Sigmoid colon (tissue), 7 donors: ENCODE data around the gene CHRM5. TPM values are rescaled to one million over a fixed set of nuclear protein-coding genes. Genes with fewer than 3 reads are reported as not detected.
A peak's percentile ranks its signal among the peaks of the same experiment; 100 is the strongest.

Experiments
- DNase-seq: peaks from one replicate; pipeline ENCODE4 v3.0.0-alpha.2; 2019
- H3K27ac ChIP-seq, 4 donors: fragments of 200-600 bp; sonication (generic); one replicate each; pipeline ENCODE4 v1.5.1; 2016 to 2019; ENCODE audit warnings: mild to moderate bottlenecking in 1 of 4
- H3K27me3 ChIP-seq, 3 donors: fragments of 200-600 bp; sonication (generic); one replicate each; pipeline ENCODE4 v1.5.1; 2019; ENCODE audit warnings: mild to moderate bottlenecking in 1 of 3
- H3K36me3 ChIP-seq, 4 donors: fragments of 200-600 bp; sonication (generic); one replicate each; pipeline ENCODE4 v1.5.1; 2016 to 2019
- H3K4me1 ChIP-seq, 4 donors: fragments of 200-600 bp; sonication (generic); one replicate each; pipeline ENCODE4 v1.5.1; 2017 to 2019
- H3K4me3 ChIP-seq, 4 donors: fragments of 200-600 bp; sonication (generic); one replicate each; pipeline ENCODE4 v1.5.1; 2017 to 2019; ENCODE audit warnings: mild to moderate bottlenecking in 2 of 4, moderate library complexity in 1 of 4
- H3K9me3 ChIP-seq, 4 donors: fragments of 200-600 bp in 3 of 4; sonication (generic) in 3 of 4; one replicate each; pipeline versions ENCODE4 v1.5.1 to v1.6.1; 2013 to 2019
- CTCF ChIP-seq, 4 experiments: fragments of 450-650 bp in 3 of 4; fragments of 200-600 bp in 1 of 4; IDR thresholded peaks; one replicate each; pipeline ENCODE4 v1.5.1; 2016 to 2019; ENCODE audit warnings: antibody characterized with exemption in 4 of 4, mild to moderate bottlenecking in 3 of 4, moderate library complexity in 2 of 4
- EP300 ChIP-seq, 4 donors: sonication (generic); formaldehyde crosslinking; IDR thresholded peaks; one replicate each; pipeline ENCODE4 v1.6.1; 2017; ENCODE audit warnings: antibody characterized with exemption in 4 of 4
- POLR2A ChIP-seq, 2 donors: fragments of 450-650 bp; IDR thresholded peaks; one replicate each; pipeline ENCODE4 v1.6.1; 2016; ENCODE audit warnings: antibody characterized with exemption in 2 of 2, mild to moderate bottlenecking in 2 of 2, moderate library complexity in 2 of 2
- POLR2AphosphoS5 ChIP-seq, 4 donors: sonication (generic); formaldehyde crosslinking; IDR thresholded peaks; one replicate each; pipeline ENCODE4 v1.6.1; 2017; ENCODE audit warnings: antibody characterized with exemption in 4 of 4
- WGBS, 2 donors: extraction: QIAGEN DNeasy Blood & Tissue Kit; methylation state at CpG; one replicate each; pipeline ENCODE4 v1.1.7; 2013; 5-methylcytosine and 5-hydroxymethylcytosine counted together
- intact Hi-C: fragments of 100-400 bp; cut with DNase I; formaldehyde crosslinking; loops from one replicate; pipeline ENCODE4 v1.15.1; 2023
- polyA plus RNA-seq, 3 donors: library from polyadenylated mRNA; stranded (reverse); fragments of 200-250 nt; gene quantifications; one replicate each; pipeline ENCODE4 v1.2.3, GENCODE V29; 2013
- total RNA-seq, 4 donors: library from RNA; depleted of rRNA; stranded (reverse); fragments of >200 nt; gene quantifications; one replicate each; pipeline ENCODE4 v1.1.0, GENCODE V29; 2016
- donor health status: healthy with polysubstance abuse.
- donor health status: Bipolar disorder and iron deficiency.
- donor health status: healthy.

CHRM5 gene
- total and polyA plus RNA-seq, 7 donors = 0.01 TPM; not detected in 6

DNA sequence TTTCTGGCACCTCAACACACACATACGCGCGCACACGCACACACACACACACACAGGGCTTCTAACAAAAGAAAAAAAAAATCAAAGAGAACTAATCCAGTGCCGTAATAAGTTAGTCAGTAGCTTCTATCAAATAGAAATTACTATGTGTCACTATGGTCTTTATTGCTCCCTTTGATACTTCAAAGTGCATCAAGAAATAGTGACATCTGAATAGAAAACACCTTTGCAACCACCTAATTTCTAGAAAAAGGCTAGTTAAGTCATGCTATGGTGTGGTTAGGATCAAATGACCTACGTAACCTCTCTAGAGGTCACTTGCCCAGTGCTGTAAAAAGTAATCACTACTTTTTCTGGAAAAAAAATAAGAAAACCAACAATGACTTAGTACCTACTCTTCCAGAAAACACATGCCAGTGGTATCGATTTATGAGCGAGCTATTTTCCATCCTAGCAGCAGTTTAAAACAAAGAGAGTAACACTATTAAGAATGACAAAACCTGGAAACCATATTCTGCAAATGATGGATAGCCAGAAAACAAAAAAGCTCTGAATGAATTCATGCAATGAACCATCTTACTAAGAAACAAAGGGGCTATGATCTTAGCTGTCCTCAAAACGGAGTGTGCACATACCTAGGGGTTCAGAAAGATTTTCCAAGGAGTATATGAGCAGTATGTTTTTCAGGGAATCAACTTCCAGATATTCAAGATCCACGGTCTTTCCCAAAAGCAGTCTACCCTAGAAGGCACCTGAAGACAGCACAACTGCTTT is 63.9 kb downstream of the CHRM5 start:
- no peak overlapping the region for H3K27ac ChIP-seq
- H3K9me3 ChIP-seq = peaks cover 0 to 5% (median 0%) of the 10 kb centered on the region in 4 donors
- TF ChIP-seq CTCF (IDR thresholded peaks at IDR 0.05) (no peak), EP300 (IDR thresholded peaks at IDR 0.05) (no peak), POLR2AphosphoS5 (IDR thresholded peaks at IDR 0.05) (no peak), POLR2A (IDR thresholded peaks at IDR 0.05) (no peak)
- no peaks in the 10 kb centered on the region for H3K27me3 ChIP-seq
- intact Hi-C loops = no loop called here
- no peak overlapping the region for H3K4me3 ChIP-seq
- H3K36me3 ChIP-seq = no peaks in the 10 kb centered on the region
- 78 to 84% methylated on average over 10 of the region's 10 CpGs for WGBS, 2 donors
- DNase-seq = no peak
- H3K4me1 ChIP-seq = no peaks in the 10 kb centered on the region

- TF ChIP-seq POLR2AphosphoS5 (IDR thresholded peaks at IDR 0.05) (peak; percentile 40 to 77 (median 66)), EP300 (IDR thresholded peaks at IDR 0.05) (no peak), POLR2A (IDR thresholded peaks at IDR 0.05) (no peak), CTCF (IDR thresholded peaks at IDR 0.05) (no peak)
- no peaks in the 10 kb centered on the region for H3K9me3 ChIP-seq
- WGBS, 2 donors = 0 to 1% methylated on average over 69 of the region's 70 CpGs
- peak overlapping the region; percentile 88 to 97 (median 91) for H3K27ac ChIP-seq
- DNase-seq = peak; percentile 88
- intact Hi-C loops = no loop called here
- peak overlapping the region; percentile 79 to 90 (median 84) for H3K4me3 ChIP-seq
- no peaks in the 10 kb centered on the region for H3K27me3 ChIP-seq
- peaks cover 0 to 14% (median 6%) of the 10 kb centered on the region in 4 donors for H3K4me1 ChIP-seq
- H3K36me3 ChIP-seq = no peaks in the 10 kb centered on the region
These were observed 70.0 kb downstream of the CHRM5 start for GRCh38 chr15:34038023-34038870.

GRCh38 chr15:34038871-34039789 is 70.8 kb downstream of the CHRM5 start, which contains the start of gene AVEN:
TSS of gene AVEN (minus strand) at chr15:34039204. CDS start at chr15:34039046, 158 bp downstream.
- Histone ChIP-seq H3K9me3 (no peaks in the 10 kb centered on the region), H3K4me1 (peaks cover 0 to 14% (median 6%) of the 10 kb centered on the region in 4 donors), H3K27ac (peak within 1 kb of the TSS; percentile 88 to 97 (median 91)), H3K27me3 (no peaks in the 10 kb centered on the region), H3K36me3 (no peaks in the 10 kb centered on the region), H3K4me3 (peak within 1 kb of the TSS; percentile 79 to 90 (median 84))
- WGBS, 2 donors = 1% methylated on average over 82 of the region's 82 CpGs
- DNase-seq = peak; percentile 66
- TF ChIP-seq POLR2A (IDR thresholded peaks at IDR 0.05) (no peak), POLR2AphosphoS5 (IDR thresholded peaks at IDR 0.05) (no peak), CTCF (IDR thresholded peaks at IDR 0.05) (no peak), EP300 (IDR thresholded peaks at IDR 0.05) (no peak)
- intact Hi-C loops = no loop called here

DNA sequence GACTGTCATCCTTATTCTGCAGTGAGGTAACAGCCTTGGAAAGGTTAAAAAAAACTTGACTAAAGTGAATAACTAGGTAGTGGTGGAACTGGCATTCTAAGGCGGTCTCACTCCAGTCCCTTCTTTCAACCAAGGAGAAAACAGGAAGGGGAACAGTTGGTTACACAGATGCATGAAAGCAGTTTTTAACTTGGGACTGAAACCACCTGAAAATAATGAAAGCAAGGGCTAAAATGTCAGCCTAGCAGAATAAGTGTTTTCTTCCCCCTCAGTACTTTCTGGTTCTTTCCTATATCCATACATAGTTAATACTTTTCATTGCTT is 71.5 kb downstream of the CHRM5 start:
- intact Hi-C loops = no loop called here
- H3K9me3 ChIP-seq = no peaks in the 10 kb centered on the region
- H3K36me3 ChIP-seq = no peaks in the 10 kb centered on the region
- H3K27me3 ChIP-seq = no peaks in the 10 kb centered on the region
- H3K4me1 ChIP-seq = peaks cover 0 to 14% (median 6%) of the 10 kb centered on the region in 4 donors
- WGBS, 2 donors = 45 to 85% methylated on average over 1 of the region's 1 CpG
- H3K4me3 ChIP-seq = peak overlapping the region in 3 of 4 donors; percentile 79 to 90 (median 85)
- DNase-seq = no peak
- TF ChIP-seq POLR2AphosphoS5 (IDR thresholded peaks at IDR 0.05) (no peak), POLR2A (IDR thresholded peaks at IDR 0.05) (no peak)
- H3K27ac ChIP-seq = peak overlapping the region; percentile 88 to 97 (median 91)
